GM12878 (cell line): ENCODE data around the gene GSAP. TPM values are rescaled to one million over a fixed set of nuclear protein-coding genes. Genes with fewer than 3 reads are reported as not detected.

ENCODE experiments used
- ATAC-seq: fragments of 200-7000 bp; cut with Tn5 transposase; 3 replicates; pipeline ENCODE4 v1.9.1; 2020; ENCODE audit warnings: mild to moderate bottlenecking, moderate library complexity
- BruUV-seq: library from RNA; stranded (reverse); fragments of 400-500 nt; replicated peaks from 2 replicates; lab custom pipeline; 2021; lab: Mats Ljungman, UMichigan
- CTCF ChIA-PET: fragments of 300-600 bp; sonication (Branson Sonifier 250); formaldehyde crosslinking; extraction: SDS; loops from one replicate; lab custom pipeline; 2021; ENCODE audit warnings: inconsistent platforms; lab: Yijun Ruan, JAX
- POLR2A ChIA-PET: fragments of 350-600 bp; formaldehyde crosslinking; extraction: SDS; loops from one replicate; lab custom pipeline; 2021; ENCODE audit warnings: inconsistent platforms; lab: Charles Lee
- RAD21 ChIA-PET: fragments of 300-600 bp; sonication (Branson Sonifier 250); formaldehyde crosslinking; loops from one replicate; lab custom pipeline; 2023; ENCODE audit warnings: antibody characterized with exemption; ENCODE audit not compliant: unreplicated experiment; lab: Charles Lee
- SMC1A ChIA-PET: fragments of 300-600 bp; sonication (Branson Sonifier 250); formaldehyde crosslinking; loops from one replicate; lab custom pipeline; 2023; ENCODE audit not compliant: unreplicated experiment, uncharacterized antibody; lab: Charles Lee
- DNase-seq: peaks from one replicate; pipeline ENCODE4 v3.0.0-alpha.2; 2011; ENCODE audit warnings: low read depth, low spot score
- FAIRE-seq: peaks from 3 replicates; lab custom pipeline; 2011; peaks lifted over from hg19 to GRCh38; lab: Jason Lieb, UNC
- H2AFZ ChIP-seq: 2 replicates; pipeline ENCODE4 v1.6.0; 2011; ENCODE audit warnings: low read depth, low read length, control low read depth; ENCODE audit not compliant: control insufficient read depth
- H3K27ac ChIP-seq: 2 replicates; pipeline ENCODE4 v1.5.1; 2011; ENCODE audit warnings: control low read depth; ENCODE audit not compliant: control insufficient read depth, insufficient read depth
- H3K27me3 ChIP-seq, 2 experiments: replicated peaks in 1 of 2; 2 replicates each; pipeline versions ENCODE4 v1.6.0 to v1.6.1; 2011; ENCODE audit warnings: low read length in 1 of 2; ENCODE audit not compliant: control insufficient read depth in 2 of 2, insufficient read depth in 2 of 2
- H3K36me3 ChIP-seq, 2 experiments: 2 replicates each; pipeline ENCODE4 v1.5.1; 2011; ENCODE audit warnings: low read length in 1 of 2; ENCODE audit not compliant: control insufficient read depth in 2 of 2, insufficient read depth in 2 of 2
- H3K4me1 ChIP-seq: 2 replicates; pipeline ENCODE4 v1.6.1; 2011; ENCODE audit warnings: mild to moderate bottlenecking, low read length, moderate library complexity, mixed read lengths; ENCODE audit not compliant: control insufficient read depth, insufficient read depth
- H3K4me2 ChIP-seq: 2 replicates; pipeline ENCODE4 v1.6.0; 2011; ENCODE audit warnings: control low read depth; ENCODE audit not compliant: control insufficient read depth, insufficient read depth
- H3K4me3 ChIP-seq: fragments of 200-600 bp; sonication (generic); 2 replicates; pipeline ENCODE4 v1.5.1; 2016
- H3K79me2 ChIP-seq: 2 replicates; pipeline ENCODE4 v1.6.0; 2011; ENCODE audit warnings: low read length; ENCODE audit not compliant: control insufficient read depth, insufficient read depth
- H3K9ac ChIP-seq: 2 replicates; pipeline ENCODE4 v1.8.0; 2011; ENCODE audit warnings: low read length, control low read depth, mixed read lengths; ENCODE audit not compliant: control insufficient read depth, insufficient read depth
- H3K9me3 ChIP-seq: replicated peaks from 3 replicates; pipeline ENCODE4 v1.5.1; 2011; ENCODE audit warnings: mild to moderate bottlenecking, low read length; ENCODE audit not compliant: control insufficient read depth, insufficient read depth
- H4K20me1 ChIP-seq: 2 replicates; pipeline ENCODE4 v1.6.0; 2011; ENCODE audit not compliant: control insufficient read depth, insufficient read depth
- BCL11A ChIP-seq: IDR thresholded peaks from 2 replicates; pipeline ENCODE4 v1.6.1; 2011; ENCODE audit warnings: low read depth, low read length
- BMI1 ChIP-seq: fragments of 450-650 bp; IDR thresholded peaks from 2 replicates; pipeline ENCODE4 v1.6.1; 2016; ENCODE audit warnings: mild to moderate bottlenecking, moderate library complexity, borderline replicate concordance
- DPF2 ChIP-seq: fragments of 450-650 bp; IDR thresholded peaks from 2 replicates; pipeline ENCODE4 v1.6.1; 2017; ENCODE audit warnings: mild to moderate bottlenecking
- E2F8 ChIP-seq: fragments of 450-650 bp; IDR thresholded peaks from 2 replicates; pipeline ENCODE4 v1.6.1; 2018; ENCODE audit warnings: mild to moderate bottlenecking, low read depth, moderate library complexity; ENCODE audit not compliant: partially characterized antibody
- EP300 ChIP-seq, 2 experiments: fragments of 150-350 bp in 1 of 2; IDR thresholded peaks; 2 replicates each; pipeline ENCODE4 v1.6.1; 2011 to 2012; ENCODE audit warnings: low read depth in 2 of 2, low read length in 2 of 2, borderline replicate concordance in 1 of 2, improper control_type of control experiment in 1 of 2, inconsistent platforms in 1 of 2; ENCODE audit not compliant: control insufficient read depth in 1 of 2
- HDAC6 ChIP-seq: fragments of 200-600 bp; sonication (generic); IDR thresholded peaks from one replicate; pipeline ENCODE4 v1.8.0; 2017; ENCODE audit warnings: antibody characterized with exemption; ENCODE audit not compliant: unreplicated experiment
- IKZF2 ChIP-seq, 2 experiments: fragments of 450-650 bp; IDR thresholded peaks; 2 replicates each; pipeline ENCODE4 v1.6.1; 2017; ENCODE audit warnings: mild to moderate bottlenecking in 2 of 2, moderate library complexity in 2 of 2
- IRF4 ChIP-seq: IDR thresholded peaks from 2 replicates; pipeline ENCODE4 v1.6.1; 2011; ENCODE audit warnings: low read depth, low read length
- JUNB ChIP-seq: IDR thresholded peaks from 2 replicates; pipeline ENCODE4 v1.6.1; 2016; ENCODE audit warnings: antibody characterized with exemption, mild to moderate bottlenecking
- MTA2 ChIP-seq: fragments of 450-650 bp; IDR thresholded peaks from 2 replicates; pipeline ENCODE4 v1.6.1; 2016; ENCODE audit warnings: low read depth, mild to moderate bottlenecking, moderate library complexity
- PBX3 ChIP-seq: IDR thresholded peaks from 2 replicates; pipeline ENCODE4 v1.6.1; 2011; ENCODE audit warnings: mild to moderate bottlenecking, low read depth, low read length, moderate library complexity; ENCODE audit not compliant: insufficient replicate concordance
- RAD21 ChIP-seq: IDR thresholded peaks from 2 replicates; pipeline ENCODE4 v1.6.1; 2011; ENCODE audit warnings: mild to moderate bottlenecking, low read depth, low read length, moderate library complexity; ENCODE audit not compliant: insufficient read depth
- RCOR1 ChIP-seq: conservative IDR thresholded peaks from 2 replicates; pipeline ENCODE4 v1.6.1; 2012; ENCODE audit warnings: low read depth, low read length, improper control_type of control experiment
- SKIL ChIP-seq: fragments of 450-650 bp; IDR thresholded peaks from 2 replicates; pipeline ENCODE4 v1.6.1; 2017; ENCODE audit warnings: mild to moderate bottlenecking, low read depth, inconsistent platforms; ENCODE audit not compliant: poor library complexity, severe bottlenecking
- SUZ12 ChIP-seq: fragments of 200-600 bp; sonication (generic); IDR thresholded peaks from one replicate; pipeline ENCODE4 v1.6.1; 2018; ENCODE audit warnings: antibody characterized with exemption, mild to moderate bottlenecking; ENCODE audit not compliant: unreplicated experiment
- TCF7 ChIP-seq: IDR thresholded peaks from 2 replicates; pipeline ENCODE4 v1.6.1; 2014; ENCODE audit warnings: antibody characterized with exemption, borderline replicate concordance
- ZNF384 ChIP-seq: IDR thresholded peaks from 2 replicates; pipeline ENCODE4 v1.6.1; 2012; ENCODE audit warnings: low read depth, mild to moderate bottlenecking, low read length, improper control_type of control experiment, borderline replicate concordance
- WGBS: methylation state at CpG from one replicate; pipeline ENCODE4 v1.1.6; 2016; ENCODE audit warnings: low lambda C conversion rate; ENCODE audit not compliant: insufficient replicate concordance, insufficient coverage; ENCODE audit errors: missing lambda C conversion rate; 5-methylcytosine and 5-hydroxymethylcytosine counted together
- in situ Hi-C: fragments of 300-500 bp; cut with MboI; formaldehyde crosslinking; loops from 9 replicates; pipeline ENCODE4 v1.14.3; 2018; ENCODE audit warnings: mixed read lengths
- intact Hi-C: fragments of 100-400 bp; cut with micrococcal nuclease; formaldehyde crosslinking; loops from one replicate; pipeline ENCODE4 v1.14.2; 2022; ENCODE audit not compliant: unreplicated experiment
- polyA plus RNA-seq, 11 experiments: library from polyadenylated mRNA; depleted of rRNA in 4 of 11; unstranded in 6 of 11; stranded (reverse) in 5 of 11; fragments of >200 nt; fragmentation: Nextera tagmentation in 4 of 11; fragmentation: Illumina TruSeq in 1 of 11; extraction: Ambion mirVana in 4 of 11; extraction: Trizol in 1 of 11; gene quantifications; 1 replicate in 1 of 11; 2 replicates in 10 of 11; pipeline versions ENCODE4 v1.2.1 to v1.2.3, GENCODE V29; 2011 to 2016; ENCODE audit warnings: inconsistent platforms in 2 of 11, missing spikeins in 2 of 11, low read depth in 1 of 11
- total RNA-seq, 4 experiments: library from RNA; depleted of rRNA in 3 of 4; stranded (reverse); fragments of >200 nt in 3 of 4; fragmentation: Illumina TruSeq in 1 of 4; extraction: Trizol in 1 of 4; gene quantifications; 2 replicates each; pipeline versions ENCODE4 v1.2.1 to v1.2.3, GENCODE V29; 2013 to 2021

The GSAP gene
- total and polyA plus RNA-seq, 10 of the 15 experiments (the other 5 are each of a cell fraction or from before 2014, with no cell fraction given) = 6.6 to 38.1 (median 21.8) TPM

- H3K36me3 ChIP-seq = peaks cover 0 to 3% of the 10 kb centered on the region in 2 experiments; a peak in 1 of 4 replicates
- ChIA-PET SMC1A (interaction anchor here (1.0 to 3.5 kb wide), 12 partner anchors 20 to 206 kb away, joined by 3 to 24 read pairs (median 6); partner anchors contain the start of genes CCDC146 and FGL2), POLR2A (interaction anchor here (0.6 to 1.9 kb wide), 5 partner anchors 23 to 85 kb away, joined by 3 to 7 read pairs (median 5); no protein-coding TSS in a partner anchor), CTCF (interaction anchor here (0.8 to 2.4 kb wide), 6 partner anchors 13 to 206 kb away, joined by 3 to 11 read pairs (median 4); partner anchors contain the start of gene CCDC146), RAD21 (interaction anchor here (0.9 to 1.7 kb wide), 8 partner anchors 46 to 212 kb away, joined by 3 to 7 read pairs (median 4); no protein-coding TSS in a partner anchor)
- H3K4me1 ChIP-seq = peaks cover 42% of the 10 kb centered on the region
- in situ Hi-C loops (no loop called here), intact Hi-C loops (no loop called here)
- BruUV-seq = no TSS peak
- no peak overlapping the region for H3K27ac ChIP-seq
- H3K27me3 ChIP-seq = no peaks in the 10 kb centered on the region
- DNase-seq (no peak), FAIRE-seq (no peak), ATAC-seq (peak; percentile 13)
- H3K4me3 ChIP-seq = no peak overlapping the region
- no peak overlapping the region for H3K9ac ChIP-seq
- no peaks in the 10 kb centered on the region for H4K20me1 ChIP-seq
- H3K79me2 ChIP-seq = no peaks in the 10 kb centered on the region
- H3K9me3 ChIP-seq = no peaks in the 10 kb centered on the region
- 0% methylated on average over 1 of the region's 1 CpG for WGBS
- no peak overlapping the region for H3K4me2 ChIP-seq
- H2AFZ ChIP-seq = no peak overlapping the region
- TF ChIP-seq JUNB = peak; percentile 55; the same call in 1 of the 2 replicates
- TF ChIP-seq RCOR1 = no peak
- TF ChIP-seq MTA2 = peak; percentile 97
- no peak for TF ChIP-seq IRF4
- no peak for TF ChIP-seq HDAC6
- no peak for TF ChIP-seq PBX3
- TF ChIP-seq BCL11A = peak; percentile 66; the same call in 1 of the 2 replicates
- TF ChIP-seq TCF7 = 0 out of 2 replicates have a peak, but pooled peaks have one; percentile 28
- 0 out of 2 replicates have a peak, but pooled peaks have one; percentile 38 for TF ChIP-seq BMI1
- peak; percentile 37 to 45; a peak in 2 of 4 replicates for TF ChIP-seq EP300 (IDR thresholded peaks at IDR 0.05; ENCODE audit: borderline replicate concordance in 1 of 2, control insufficient read depth in 1 of 2, low read depth in 2 of 2, low read length in 2 of 2)
- no peak for TF ChIP-seq DPF2
- peak; percentile 42 for TF ChIP-seq SKIL
- TF ChIP-seq RAD21 = no peak
- TF ChIP-seq SUZ12 = no peak
- TF ChIP-seq ZNF384 = peak; percentile 71; the same call in 1 of the 2 replicates
- no peak for TF ChIP-seq E2F8
- TF ChIP-seq IKZF2 (IDR thresholded peaks at IDR 0.05) = peak in 1 of 2 experiments; percentile 54; a peak in 1 of 4 replicates
These were observed 87.5 kb downstream of the GSAP start for GRCh38 chr7:77328669-77329068.
